Natural killer cell (primary cell): Measurements from ENCODE around the gene MEPCE. TPM values are rescaled to one million over a fixed set of nuclear protein-coding genes. Genes with fewer than 3 reads are reported as not detected.

Experiments used
- ATAC-seq, 3 donors: fragments of 150-1000 bp in 2 of 3; fragments of 200-7000 bp in 1 of 3; cut with Tn5 transposase; 1 replicate in 1 of 3; 2 replicates in 2 of 3; pipeline ENCODE4 v1.10.0; 2021; ENCODE audit warnings: mild to moderate bottlenecking in 2 of 3, moderate library complexity in 2 of 3
- DNase-seq, 2 donors: peaks; one replicate each; pipeline versions ENCODE4 v3.0.0 to v3.0.0-alpha.2; 2013 to 2021; ENCODE audit warnings: mixed read lengths in 1 of 2
- H3K27ac ChIP-seq: one replicate; pipeline ENCODE4 v1.5.1; 2013; ENCODE audit warnings: mild to moderate bottlenecking, low read length
- H3K27me3 ChIP-seq: one replicate; pipeline ENCODE4 v1.6.1; 2013; ENCODE audit warnings: low read length; ENCODE audit not compliant: control insufficient read depth, insufficient read depth
- H3K36me3 ChIP-seq: one replicate; pipeline ENCODE4 v1.6.1; 2013; ENCODE audit warnings: low read length; ENCODE audit not compliant: control insufficient read depth, insufficient read depth
- H3K4me1 ChIP-seq: one replicate; pipeline ENCODE4 v1.6.1; 2013; ENCODE audit warnings: low read length; ENCODE audit not compliant: control insufficient read depth, insufficient read depth
- H3K4me3 ChIP-seq: one replicate; pipeline ENCODE4 v1.5.1; 2013; ENCODE audit warnings: low read length
- H3K9me3 ChIP-seq: one replicate; pipeline ENCODE4 v1.6.1; 2013; ENCODE audit warnings: low read length; ENCODE audit not compliant: control insufficient read depth, insufficient read depth
- H3K27ac Mint-ChIP-seq, 2 donors: one replicate each; pipeline ENCODE4 v1.8.0; 2022; ENCODE audit warnings: mild to moderate bottlenecking in 2 of 2, mixed read lengths in 2 of 2, moderate library complexity in 1 of 2
- H3K27me3 Mint-ChIP-seq, 2 donors: one replicate each; pipeline ENCODE4 v1.8.0; 2022; ENCODE audit warnings: low read depth in 2 of 2, mixed read lengths in 2 of 2
- H3K36me3 Mint-ChIP-seq: one replicate; pipeline ENCODE4 v1.8.0; 2022; ENCODE audit warnings: mixed read lengths
- H3K4me1 Mint-ChIP-seq, 2 donors: one replicate each; pipeline ENCODE4 v1.8.0; 2022; ENCODE audit warnings: mixed read lengths in 2 of 2
- H3K4me3 Mint-ChIP-seq: one replicate; pipeline ENCODE4 v1.8.0; 2022; ENCODE audit warnings: mild to moderate bottlenecking, moderate library complexity, mixed read lengths
- H3K9me3 Mint-ChIP-seq, 2 donors: one replicate each; pipeline ENCODE4 v1.8.0; 2022; ENCODE audit warnings: mixed read lengths in 2 of 2
- WGBS: methylation state at CpG from one replicate; pipeline ENCODE4 v1.1.7; 2013; ENCODE audit warnings: missing lambda C conversion rate; ENCODE audit not compliant: insufficient coverage; 5-methylcytosine and 5-hydroxymethylcytosine counted together
- intact Hi-C: fragments of 100-400 bp; cut with micrococcal nuclease; formaldehyde crosslinking; loops from one replicate; pipeline ENCODE4 v1.14.2; 2022
- total RNA-seq, 4 donors: library from RNA; stranded (reverse); fragments of 120-200 nt in 1 of 4; gene quantifications; one replicate each; pipeline versions ENCODE4 v1.2.3 to v1.2.4, GENCODE V29; 2013 to 2022
- TF ChIP-seq, protein P1 (sequence below): fragments of 200-600 bp; IDR thresholded peaks from one replicate; pipeline ENCODE4 v1.8.0; 2022; ENCODE audit warnings: antibody characterized with exemption

MEPCE gene
- total RNA-seq, 3 donors from 2014 or later (not counting 1 experiment from before 2014, with no cell fraction given), result 48.1 to 54.9 (median 54.1) TPM

- 89% methylated on average over 3 of the region's 3 CpGs for WGBS
- intact Hi-C loops, result no loop called here
- peaks cover 0 to 9% of the 10 kb centered on the region in 2 donors for H3K4me1 Mint-ChIP-seq
- no peaks in the 10 kb centered on the region for H3K36me3 Mint-ChIP-seq
- TF ChIP-seq, protein P1, sequence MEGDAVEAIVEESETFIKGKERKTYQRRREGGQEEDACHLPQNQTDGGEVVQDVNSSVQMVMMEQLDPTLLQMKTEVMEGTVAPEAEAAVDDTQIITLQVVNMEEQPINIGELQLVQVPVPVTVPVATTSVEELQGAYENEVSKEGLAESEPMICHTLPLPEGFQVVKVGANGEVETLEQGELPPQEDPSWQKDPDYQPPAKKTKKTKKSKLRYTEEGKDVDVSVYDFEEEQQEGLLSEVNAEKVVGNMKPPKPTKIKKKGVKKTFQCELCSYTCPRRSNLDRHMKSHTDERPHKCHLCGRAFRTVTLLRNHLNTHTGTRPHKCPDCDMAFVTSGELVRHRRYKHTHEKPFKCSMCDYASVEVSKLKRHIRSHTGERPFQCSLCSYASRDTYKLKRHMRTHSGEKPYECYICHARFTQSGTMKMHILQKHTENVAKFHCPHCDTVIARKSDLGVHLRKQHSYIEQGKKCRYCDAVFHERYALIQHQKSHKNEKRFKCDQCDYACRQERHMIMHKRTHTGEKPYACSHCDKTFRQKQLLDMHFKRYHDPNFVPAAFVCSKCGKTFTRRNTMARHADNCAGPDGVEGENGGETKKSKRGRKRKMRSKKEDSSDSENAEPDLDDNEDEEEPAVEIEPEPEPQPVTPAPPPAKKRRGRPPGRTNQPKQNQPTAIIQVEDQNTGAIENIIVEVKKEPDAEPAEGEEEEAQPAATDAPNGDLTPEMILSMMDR, result no peak
- Histone ChIP-seq H3K4me1 (peaks cover 7% of the 10 kb centered on the region), H3K27me3 (no peaks in the 10 kb centered on the region), H3K36me3 (peaks cover 2% of the 10 kb centered on the region), H3K4me3 (no peak overlapping the region), H3K27ac (no peak overlapping the region), H3K9me3 (no peaks in the 10 kb centered on the region)
- no peaks in the 10 kb centered on the region for H3K27me3 Mint-ChIP-seq
- no peak overlapping the region for H3K4me3 Mint-ChIP-seq
- no peak overlapping the region for H3K27ac Mint-ChIP-seq
- no peak for DNase-seq
- no peaks in the 10 kb centered on the region for H3K9me3 Mint-ChIP-seq
- no peak for ATAC-seq
Measured at GRCh38 chr7:100455206-100455605, 25.6 kb downstream of the MEPCE start.

DNA sequence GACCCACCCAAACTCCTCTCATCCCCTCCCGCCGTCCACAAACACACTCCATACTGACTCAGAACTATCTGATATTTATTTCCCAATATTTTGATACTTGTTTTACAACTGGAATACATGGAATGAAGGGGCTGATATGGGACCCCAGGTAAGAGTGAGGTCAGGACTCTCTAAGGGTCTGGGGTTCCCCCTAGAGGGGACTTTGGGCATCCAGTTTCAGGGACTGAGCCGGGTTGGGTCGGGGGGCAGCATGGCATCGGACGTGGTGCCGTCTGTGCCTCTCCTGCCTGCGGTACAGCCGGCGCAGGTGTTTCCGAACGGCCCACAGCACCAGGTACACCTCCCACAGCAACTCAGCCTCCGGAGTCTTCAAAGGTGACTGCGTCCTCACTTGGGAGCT lies 26.9 kb downstream of the MEPCE start:
- Histone ChIP-seq H3K9me3 (no peaks in the 10 kb centered on the region), H3K27ac (no peak overlapping the region), H3K27me3 (no peaks in the 10 kb centered on the region), H3K4me3 (no peak overlapping the region), H3K4me1 (no peaks in the 10 kb centered on the region), H3K36me3 (peaks cover 6% of the 10 kb centered on the region)
- no peaks in the 10 kb centered on the region for H3K9me3 Mint-ChIP-seq
- intact Hi-C loops, result no loop called here
- ATAC-seq (no peak), DNase-seq (no peak)
- no peak overlapping the region for H3K4me3 Mint-ChIP-seq
- no peaks in the 10 kb centered on the region for H3K4me1 Mint-ChIP-seq
- TF ChIP-seq, protein P1, result no peak
- no peak overlapping the region for H3K27ac Mint-ChIP-seq
- H3K36me3 Mint-ChIP-seq, result no peaks in the 10 kb centered on the region
- 95% methylated on average over 14 of the region's 14 CpGs for WGBS
- H3K27me3 Mint-ChIP-seq, result no peaks in the 10 kb centered on the region

DNA sequence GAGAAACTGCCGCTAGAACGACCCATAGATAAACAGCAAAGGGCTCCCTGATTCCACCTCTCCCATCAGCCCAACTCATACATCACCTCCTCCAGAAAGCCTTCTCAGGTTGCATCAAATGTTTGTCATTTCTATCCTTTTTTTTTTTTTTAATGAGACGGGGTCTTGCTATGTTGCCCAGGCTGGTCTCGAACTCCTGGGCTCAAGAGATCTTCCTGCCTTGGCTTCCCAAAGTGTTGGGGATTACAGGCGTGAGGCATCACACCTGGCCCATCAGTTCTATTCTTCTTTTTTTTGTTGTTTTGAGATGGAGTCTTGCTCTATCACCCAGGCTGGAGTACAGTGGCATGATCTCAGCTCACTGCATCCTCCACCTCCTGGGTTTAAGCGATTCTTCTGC lies 27.4 kb downstream of the MEPCE start:
- no peaks in the 10 kb centered on the region for H3K27me3 ChIP-seq
- H3K36me3 ChIP-seq, result peaks cover 6% of the 10 kb centered on the region
- Mint-ChIP-seq H3K9me3 (no peaks in the 10 kb centered on the region), H3K4me1 (no peaks in the 10 kb centered on the region), H3K27ac (no peak overlapping the region), H3K36me3 (no peaks in the 10 kb centered on the region), H3K27me3 (no peaks in the 10 kb centered on the region), H3K4me3 (no peak overlapping the region)
- no peaks in the 10 kb centered on the region for H3K9me3 ChIP-seq
- no peak overlapping the region for H3K27ac ChIP-seq
- H3K4me3 ChIP-seq, result no peak overlapping the region
- H3K4me1 ChIP-seq, result no peaks in the 10 kb centered on the region
- TF ChIP-seq, protein P1, result no peak
- WGBS, result 96% methylated on average over 6 of the region's 6 CpGs
- DNase-seq (no peak), ATAC-seq (no peak)
- intact Hi-C loops, result no loop called here

DNA sequence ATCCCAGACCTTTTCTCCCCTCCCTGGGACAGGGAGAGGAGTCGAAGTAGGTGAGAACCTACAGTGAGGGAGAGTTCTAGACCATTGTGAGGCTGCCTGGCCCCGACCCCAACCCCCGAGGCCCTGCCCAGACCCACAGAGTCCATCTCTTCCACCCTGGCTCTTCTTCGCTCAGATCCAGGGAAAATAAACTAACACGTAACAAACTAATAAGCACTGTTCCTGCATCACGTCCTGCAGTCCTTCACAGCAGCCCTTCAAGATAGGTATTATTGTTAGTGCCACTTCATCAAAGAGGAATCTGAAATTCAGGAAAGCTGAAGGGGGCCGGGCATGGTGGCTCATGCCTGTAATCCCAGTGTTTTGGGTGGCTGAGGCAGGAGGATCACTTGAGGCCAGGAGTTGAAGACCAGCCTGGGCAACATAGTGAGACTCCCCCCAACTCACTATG lies 34.6 kb downstream of the MEPCE start, which contains the start of gene SPACDR:
Gene SPACDR (minus strand): TSS at position 51 of the 451 bp plus-strand sequence. CDS start 235 bp downstream, outside the sequence.
- ATAC-seq, result no peak
- intact Hi-C loops, result no loop called here
- no peaks in the 10 kb centered on the region for H3K36me3 Mint-ChIP-seq
- no peak for DNase-seq
- WGBS, result 97% methylated on average over 6 of the region's 7 CpGs
- H3K27ac Mint-ChIP-seq, result no peak within 1 kb of the TSS
- TF ChIP-seq, protein P1, result no peak
- no peak within 1 kb of the TSS for H3K4me3 Mint-ChIP-seq
- Histone ChIP-seq H3K4me1 (peaks cover 3% of the 10 kb centered on the region), H3K36me3 (peaks cover 46% of the 10 kb centered on the region), H3K27ac (no peak within 1 kb of the TSS), H3K27me3 (no peaks in the 10 kb centered on the region), H3K4me3 (no peak within 1 kb of the TSS), H3K9me3 (no peaks in the 10 kb centered on the region)
- H3K4me1 Mint-ChIP-seq, result peaks cover 0 to 13% of the 10 kb centered on the region in 2 donors
- no peaks in the 10 kb centered on the region for H3K9me3 Mint-ChIP-seq
- H3K27me3 Mint-ChIP-seq, result no peaks in the 10 kb centered on the region
